Left lung (tissue), 14 donors: ENCODE results near the gene SNX1. TPM values are rescaled to one million over a fixed set of nuclear protein-coding genes. Genes with fewer than 3 reads are reported as not detected.

ENCODE experiments used
- ATAC-seq: fragments of 200-7000 bp; cut with Tn5 transposase; one replicate; pipeline ENCODE4 v1.9.1; 2020; ENCODE audit warnings: moderate library complexity
- DNase-seq, 4 donors: peaks; one replicate each; pipeline ENCODE4 v3.0.0-alpha.2; 2013 to 2020
- H3K27ac ChIP-seq, 2 donors: fragments of 200-600 bp; sonication (generic) in 1 of 2; one replicate each; pipeline versions ENCODE4 v1.5.0 to v1.8.0; 2020 to 2021
- H3K27me3 ChIP-seq, 2 donors: fragments of 200-600 bp; sonication (generic) in 1 of 2; one replicate each; pipeline versions ENCODE4 v1.5.0 to v1.8.0; 2020 to 2021
- H3K36me3 ChIP-seq, 2 donors: fragments of 200-600 bp; sonication (generic) in 1 of 2; one replicate each; pipeline versions ENCODE4 v1.5.0 to v1.8.0; 2020 to 2021
- H3K4me1 ChIP-seq, 2 donors: fragments of 200-600 bp; one replicate each; pipeline ENCODE4 v1.8.0; 2021
- H3K4me3 ChIP-seq, 2 donors: fragments of 200-600 bp; sonication (generic) in 1 of 2; one replicate each; pipeline versions ENCODE4 v1.5.0 to v1.8.0; 2020 to 2021; ENCODE audit warnings: mild to moderate bottlenecking in 1 of 2
- H3K9me3 ChIP-seq, 2 donors: fragments of 200-600 bp; sonication (generic) in 1 of 2; one replicate each; pipeline versions ENCODE4 v1.5.0 to v1.8.0; 2020 to 2021
- intact Hi-C, 2 donors: fragments of 100-400 bp; cut with DNase I; formaldehyde crosslinking; loops; one replicate each; pipeline versions ENCODE4 v1.11.2 to v1.14.2; 2022
- long read RNA-seq, 12 donors: library from polyadenylated mRNA in 2 of 12; unstranded in 2 of 12; transcript quantifications; one replicate each; pipeline ENCODE4 v2.0.0 and lab custom pipeline, GENCODE V29; 2019 to 2026
- polyA plus RNA-seq, 6 donors: library from polyadenylated mRNA; unstranded; fragments of 120-200 nt; gene quantifications; one replicate each; pipeline ENCODE4 v1.2.1, GENCODE V29; 2013; ENCODE audit not compliant: insufficient read length in 6 of 6
- total RNA-seq, 2 donors: library from RNA; stranded (reverse); fragmentation: NEBNext Ultra II Directional; extraction: Animal tissue kit (Norgen Biotek cat#: 25700); gene quantifications; one replicate each; pipeline ENCODE4 v1.2.1, GENCODE V29; 2021
- TF ChIP-seq, protein P1 (sequence below), 2 donors: fragments of 200-600 bp; sonication (generic) in 1 of 2; IDR thresholded peaks; one replicate each; pipeline versions ENCODE4 v1.5.0 to v1.8.0; 2021; ENCODE audit warnings: antibody characterized with exemption in 2 of 2
- donor health status: DM: no; HTN: yes; CAD: no.
- donor health status: DM: no; HTN: no; CAD: no.

SNX1 gene
- total RNA-seq, result 100 to 1,000 TPM; 150 to 160 TPM
- 100 to 1,000 TPM; 121 to 139 (median 124) TPM for polyA plus RNA-seq
- long read RNA-seq, donor 1, transcript SNX1-208 (15 exons, 1,971 nt), result major isoform, 25 of 52 reads
- long read RNA-seq, donor 1, partial matches to known transcripts, result 23 of 52 reads
- long read RNA-seq, donor 1, other reads (novel, unspliced or antisense), result 0 of 52 reads
- long read RNA-seq, donor 2, transcript SNX1-208 (15 exons, 1,971 nt), result major isoform, 21 of 56 reads
- long read RNA-seq, donor 2, partial matches to known transcripts, result 29 of 56 reads
- long read RNA-seq, donor 2, other reads (novel, unspliced or antisense), result 5 of 56 reads
- long read RNA-seq, donor 3, transcript SNX1-208 (15 exons, 1,971 nt), result major isoform, 24 of 24 reads
- long read RNA-seq, donor 3, partial matches to known transcripts, result 0 of 24 reads
- long read RNA-seq, donor 3, other reads (novel, unspliced or antisense), result 0 of 24 reads
- long read RNA-seq, donor 4, transcript SNX1-208 (15 exons, 1,971 nt), result major isoform, 17 of 31 reads
- long read RNA-seq, donor 4, partial matches to known transcripts, result 9 of 31 reads
- long read RNA-seq, donor 4, other reads (novel, unspliced or antisense), result 4 of 31 reads
- long read RNA-seq, donor 5, transcript SNX1-208 (15 exons, 1,971 nt), result major isoform, 23 of 79 reads
- long read RNA-seq, donor 5, partial matches to known transcripts, result 52 of 79 reads
- long read RNA-seq, donor 5, other reads (novel, unspliced or antisense), result 0 of 79 reads
- long read RNA-seq, donor 6, transcript SNX1-208 (15 exons, 1,971 nt), result major isoform, 26 of 53 reads
- long read RNA-seq, donor 6, partial matches to known transcripts, result 18 of 53 reads
- long read RNA-seq, donor 6, other reads (novel, unspliced or antisense), result 5 of 53 reads
- long read RNA-seq, donor 7, transcript SNX1-208 (15 exons, 1,971 nt), result major isoform, 10 of 13 reads
- long read RNA-seq, donor 7, partial matches to known transcripts, result 0 of 13 reads
- long read RNA-seq, donor 7, other reads (novel, unspliced or antisense), result 0 of 13 reads
- long read RNA-seq, donor 8, transcript SNX1-208 (15 exons, 1,971 nt), result major isoform, 20 of 35 reads
- long read RNA-seq, donor 8, partial matches to known transcripts, result 14 of 35 reads
- long read RNA-seq, donor 8, other reads (novel, unspliced or antisense), result 0 of 35 reads
- long read RNA-seq, donor 9, result 0 reads
- long read RNA-seq, donor 10, transcript SNX1-208 (15 exons, 1,971 nt), result major isoform, 12 of 20 reads
- long read RNA-seq, donor 10, partial matches to known transcripts, result 4 of 20 reads
- long read RNA-seq, donor 10, other reads (novel, unspliced or antisense), result 3 of 20 reads
- long read RNA-seq, donor 11, result 0 reads
- long read RNA-seq, donor 12, transcript SNX1-208 (15 exons, 1,971 nt), result major isoform, 22 of 46 reads
- long read RNA-seq, donor 12, partial matches to known transcripts, result 24 of 46 reads
- long read RNA-seq, donor 12, other reads (novel, unspliced or antisense), result 0 of 46 reads

- Histone ChIP-seq H3K4me3 (peak within 1 kb of the TSS; percentile 96 to 98), H3K27me3 (no peaks in the 10 kb centered on the region), H3K27ac (peak within 1 kb of the TSS; percentile 87 to 94), H3K36me3 (no peaks in the 10 kb centered on the region), H3K9me3 (no peaks in the 10 kb centered on the region), H3K4me1 (peaks cover 25 to 82% of the 10 kb centered on the region in 2 donors)
- intact Hi-C loops, result no loop called here
- DNase-seq, result peak; percentile 89 to 96 (median 96)
- peak; percentile 83 for ATAC-seq
- TF ChIP-seq, protein P1, sequence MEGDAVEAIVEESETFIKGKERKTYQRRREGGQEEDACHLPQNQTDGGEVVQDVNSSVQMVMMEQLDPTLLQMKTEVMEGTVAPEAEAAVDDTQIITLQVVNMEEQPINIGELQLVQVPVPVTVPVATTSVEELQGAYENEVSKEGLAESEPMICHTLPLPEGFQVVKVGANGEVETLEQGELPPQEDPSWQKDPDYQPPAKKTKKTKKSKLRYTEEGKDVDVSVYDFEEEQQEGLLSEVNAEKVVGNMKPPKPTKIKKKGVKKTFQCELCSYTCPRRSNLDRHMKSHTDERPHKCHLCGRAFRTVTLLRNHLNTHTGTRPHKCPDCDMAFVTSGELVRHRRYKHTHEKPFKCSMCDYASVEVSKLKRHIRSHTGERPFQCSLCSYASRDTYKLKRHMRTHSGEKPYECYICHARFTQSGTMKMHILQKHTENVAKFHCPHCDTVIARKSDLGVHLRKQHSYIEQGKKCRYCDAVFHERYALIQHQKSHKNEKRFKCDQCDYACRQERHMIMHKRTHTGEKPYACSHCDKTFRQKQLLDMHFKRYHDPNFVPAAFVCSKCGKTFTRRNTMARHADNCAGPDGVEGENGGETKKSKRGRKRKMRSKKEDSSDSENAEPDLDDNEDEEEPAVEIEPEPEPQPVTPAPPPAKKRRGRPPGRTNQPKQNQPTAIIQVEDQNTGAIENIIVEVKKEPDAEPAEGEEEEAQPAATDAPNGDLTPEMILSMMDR (IDR thresholded peaks at IDR 0.05), result no peak
Measured at GRCh38 chr15:64095795-64096667, at the start of gene SNX1. TSS of gene SNX1 (plus strand) at chr15:64095982. CDS start at chr15:64096014, 32 bp downstream.

DNA sequence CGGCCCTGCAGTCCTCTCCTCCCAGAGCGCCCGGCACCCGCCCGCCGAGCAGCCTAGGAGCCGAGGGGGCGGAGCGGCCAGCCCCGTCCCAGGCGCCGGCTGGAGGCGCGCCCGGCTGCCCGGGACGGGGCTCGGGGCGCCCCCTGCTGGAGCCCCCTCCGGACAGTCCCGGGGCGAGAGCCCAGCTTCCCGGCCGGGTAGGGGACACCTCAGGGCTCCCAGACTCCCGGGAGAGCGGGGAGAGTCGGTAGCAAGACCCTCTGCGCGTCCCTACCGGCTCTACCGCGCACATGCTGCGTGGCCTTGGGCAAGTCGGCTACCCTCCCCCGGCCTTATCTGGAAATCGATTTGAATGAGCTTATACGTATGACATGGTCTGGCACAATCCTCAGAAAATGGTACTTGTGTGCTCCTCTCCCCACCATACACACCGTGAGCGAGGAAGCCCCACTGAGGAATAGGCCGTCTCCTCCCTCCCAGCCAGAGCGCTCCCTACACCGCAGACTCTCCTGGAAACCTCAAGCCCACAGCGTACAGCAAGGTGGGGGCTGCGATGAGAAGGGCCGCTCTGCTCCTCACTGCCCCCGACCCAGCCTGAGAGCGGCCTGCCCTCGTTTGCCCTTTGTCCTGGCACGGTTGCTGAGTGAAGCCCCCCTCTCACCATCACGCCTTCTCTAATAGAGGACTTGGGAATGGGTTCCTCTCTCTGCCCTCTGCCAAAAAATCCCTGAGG lies 49.2 kb upstream of the SNX1 start, which contains the start of gene DAPK2:
TSS of gene DAPK2 (minus strand) at position 65 of the 733 bp plus-strand sequence. CDS start 6,224 bp downstream, outside the sequence.
- DNase-seq (peak; percentile 49 to 96 (median 76)), ATAC-seq (peak; percentile 90)
- Histone ChIP-seq H3K9me3 (no peaks in the 10 kb centered on the region), H3K27me3 (peaks cover 0 to 21% of the 10 kb centered on the region in 2 donors), H3K4me3 (peak within 1 kb of the TSS; percentile 54 to 56), H3K36me3 (no peaks in the 10 kb centered on the region), H3K27ac (peak within 1 kb of the TSS; percentile 59 to 65), H3K4me1 (peaks cover 0 to 70% of the 10 kb centered on the region in 2 donors)
- TF ChIP-seq, protein P1 (IDR thresholded peaks at IDR 0.05), result peak; percentile 78
- intact Hi-C loops, result no loop called here

GRCh38 chr15:64048781-64049460 lies 46.9 kb upstream of the SNX1 start:
- H3K9me3 ChIP-seq, result no peaks in the 10 kb centered on the region
- H3K36me3 ChIP-seq, result no peaks in the 10 kb centered on the region
- H3K27ac ChIP-seq, result peak overlapping the region in 1 of 2 donors; percentile 69
- H3K27me3 ChIP-seq, result peaks cover 0 to 21% of the 10 kb centered on the region in 2 donors
- H3K4me3 ChIP-seq, result no peak overlapping the region
- ATAC-seq (no peak), DNase-seq (no peak)
- TF ChIP-seq, protein P1 (IDR thresholded peaks at IDR 0.05), result no peak
- intact Hi-C loops, result no loop called here
- peaks cover 0 to 67% of the 10 kb centered on the region in 2 donors for H3K4me1 ChIP-seq
